T-helper 2 cell treated with Interferon-gamma antibody and Interleukin-4, amounts not matched to agents 5 μg/mL and 100 μg/mL, for 36 hours (primary cell): ENCODE data around the gene EYS.

ENCODE experiments used
- DNase-seq: peaks from one replicate; pipeline ENCODE4 v3.0.0; 2021; ENCODE audit warnings: low spot score
- H3K27ac Mint-ChIP-seq: one replicate; pipeline ENCODE4 v1.8.0; 2021; ENCODE audit warnings: mild to moderate bottlenecking, mixed read lengths
- H3K27me3 Mint-ChIP-seq: one replicate; pipeline ENCODE4 v1.8.0; 2021; ENCODE audit warnings: low read depth, mixed read lengths
- H3K36me3 Mint-ChIP-seq: one replicate; pipeline ENCODE4 v1.8.0; 2021; ENCODE audit warnings: low read depth, mixed read lengths
- H3K4me1 Mint-ChIP-seq: one replicate; pipeline ENCODE4 v1.8.0; 2021; ENCODE audit warnings: low read depth, mixed read lengths
- H3K4me3 Mint-ChIP-seq: one replicate; pipeline ENCODE4 v1.8.0; 2022; ENCODE audit warnings: mild to moderate bottlenecking, moderate library complexity, mixed read lengths
- H3K9me3 Mint-ChIP-seq: one replicate; pipeline ENCODE4 v1.8.0; 2021; ENCODE audit warnings: mixed read lengths

The EYS gene

GRCh38 chr6:65199121-65199520, 507.9 kb downstream of the EYS start:
- Mint-ChIP-seq H3K9me3 (peaks cover 26% of the 10 kb centered on the region), H3K4me3 (no peak overlapping the region), H3K27ac (no peak overlapping the region), H3K36me3 (no peaks in the 10 kb centered on the region), H3K4me1 (no peaks in the 10 kb centered on the region), H3K27me3 (no peaks in the 10 kb centered on the region)
- no peak for DNase-seq

- Mint-ChIP-seq H3K4me3 (no peak overlapping the region), H3K27me3 (no peaks in the 10 kb centered on the region)
Measured at GRCh38 chr6:65191471-65191870, 515.6 kb downstream of the EYS start.

GRCh38 chr6:65189236-65189881, 517.7 kb downstream of the EYS start:
- Mint-ChIP-seq H3K27me3 (no peaks in the 10 kb centered on the region), H3K27ac (no peak overlapping the region), H3K36me3 (no peaks in the 10 kb centered on the region), H3K4me3 (no peak overlapping the region), H3K9me3 (peaks cover 17% of the 10 kb centered on the region), H3K4me1 (no peaks in the 10 kb centered on the region)
- DNase-seq, result no peak

More at GRCh38 chr6:65191471-65191870, 515.6 kb downstream of the EYS start:
- DNase-seq, result no peak
- no peaks in the 10 kb centered on the region for H3K36me3 Mint-ChIP-seq
- H3K4me1 Mint-ChIP-seq, result no peaks in the 10 kb centered on the region
- H3K9me3 Mint-ChIP-seq, result peaks cover 13% of the 10 kb centered on the region
- no peak overlapping the region for H3K27ac Mint-ChIP-seq

- no peaks in the 10 kb centered on the region for H3K27me3 Mint-ChIP-seq
- H3K4me3 Mint-ChIP-seq, result no peak overlapping the region
- H3K9me3 Mint-ChIP-seq, result peaks cover 19% of the 10 kb centered on the region
- H3K36me3 Mint-ChIP-seq, result no peaks in the 10 kb centered on the region
- H3K4me1 Mint-ChIP-seq, result no peaks in the 10 kb centered on the region
- no peak overlapping the region for H3K27ac Mint-ChIP-seq
- DNase-seq, result no peak
Measured at GRCh38 chr6:65186826-65187225, 520.2 kb downstream of the EYS start.

- H3K27ac Mint-ChIP-seq, result no peak overlapping the region
- no peaks in the 10 kb centered on the region for H3K36me3 Mint-ChIP-seq
- no peak overlapping the region for H3K4me3 Mint-ChIP-seq
- DNase-seq, result no peak
- no peaks in the 10 kb centered on the region for H3K27me3 Mint-ChIP-seq
- peaks cover 16% of the 10 kb centered on the region for H3K9me3 Mint-ChIP-seq
- no peaks in the 10 kb centered on the region for H3K4me1 Mint-ChIP-seq
Measured at GRCh38 chr6:65182681-65183080, 524.3 kb downstream of the EYS start.

- H3K27me3 Mint-ChIP-seq, result no peaks in the 10 kb centered on the region
- H3K27ac Mint-ChIP-seq, result no peak overlapping the region
- no peaks in the 10 kb centered on the region for H3K4me1 Mint-ChIP-seq
- no peaks in the 10 kb centered on the region for H3K36me3 Mint-ChIP-seq
- no peak overlapping the region for H3K4me3 Mint-ChIP-seq
- H3K9me3 Mint-ChIP-seq, result peaks cover 19% of the 10 kb centered on the region
- DNase-seq, result no peak
Measured at GRCh38 chr6:65170273-65170672, 536.8 kb downstream of the EYS start.

GRCh38 chr6:65161661-65162060, 545.4 kb downstream of the EYS start:
- no peaks in the 10 kb centered on the region for H3K4me1 Mint-ChIP-seq
- H3K27ac Mint-ChIP-seq, result no peak overlapping the region
- no peaks in the 10 kb centered on the region for H3K27me3 Mint-ChIP-seq
- DNase-seq, result no peak
- peaks cover 33% of the 10 kb centered on the region for H3K9me3 Mint-ChIP-seq
- no peaks in the 10 kb centered on the region for H3K36me3 Mint-ChIP-seq
- H3K4me3 Mint-ChIP-seq, result no peak overlapping the region

GRCh38 chr6:65157025-65157424, 550.0 kb downstream of the EYS start:
- Mint-ChIP-seq H3K36me3 (no peaks in the 10 kb centered on the region), H3K4me1 (no peaks in the 10 kb centered on the region), H3K27ac (no peak overlapping the region), H3K9me3 (peaks cover 33% of the 10 kb centered on the region), H3K4me3 (no peak overlapping the region), H3K27me3 (no peaks in the 10 kb centered on the region)
- DNase-seq, result no peak

GRCh38 chr6:65155083-65155482, 551.9 kb downstream of the EYS start:
- H3K9me3 Mint-ChIP-seq, result peaks cover 37% of the 10 kb centered on the region
- no peak overlapping the region for H3K4me3 Mint-ChIP-seq
- no peak for DNase-seq
- H3K4me1 Mint-ChIP-seq, result no peaks in the 10 kb centered on the region
- no peak overlapping the region for H3K27ac Mint-ChIP-seq
- no peaks in the 10 kb centered on the region for H3K27me3 Mint-ChIP-seq
- no peaks in the 10 kb centered on the region for H3K36me3 Mint-ChIP-seq

- Mint-ChIP-seq H3K9me3 (peaks cover 21% of the 10 kb centered on the region), H3K27ac (no peak overlapping the region), H3K4me1 (no peaks in the 10 kb centered on the region), H3K4me3 (no peak overlapping the region), H3K36me3 (no peaks in the 10 kb centered on the region), H3K27me3 (no peaks in the 10 kb centered on the region)
- no peak for DNase-seq
Measured at GRCh38 chr6:65149841-65150240, 557.2 kb downstream of the EYS start.

GRCh38 chr6:65148839-65149238, 558.2 kb downstream of the EYS start:
- H3K27ac Mint-ChIP-seq, result no peak overlapping the region
- DNase-seq, result no peak
- H3K27me3 Mint-ChIP-seq, result no peaks in the 10 kb centered on the region
- H3K4me1 Mint-ChIP-seq, result no peaks in the 10 kb centered on the region
- H3K36me3 Mint-ChIP-seq, result no peaks in the 10 kb centered on the region
- H3K4me3 Mint-ChIP-seq, result no peak overlapping the region
- H3K9me3 Mint-ChIP-seq, result peaks cover 26% of the 10 kb centered on the region

GRCh38 chr6:65135567-65135966, 571.5 kb downstream of the EYS start:
- Mint-ChIP-seq H3K27me3 (no peaks in the 10 kb centered on the region), H3K9me3 (peaks cover 67% of the 10 kb centered on the region), H3K4me1 (no peaks in the 10 kb centered on the region), H3K36me3 (no peaks in the 10 kb centered on the region), H3K4me3 (no peak overlapping the region), H3K27ac (no peak overlapping the region)
- no peak for DNase-seq

GRCh38 chr6:65126667-65127066, 580.4 kb downstream of the EYS start:
- Mint-ChIP-seq H3K9me3 (peaks cover 37% of the 10 kb centered on the region), H3K36me3 (no peaks in the 10 kb centered on the region), H3K27me3 (no peaks in the 10 kb centered on the region), H3K27ac (no peak overlapping the region), H3K4me3 (no peak overlapping the region), H3K4me1 (no peaks in the 10 kb centered on the region)
- no peak for DNase-seq

GRCh38 chr6:65123521-65123920, 583.5 kb downstream of the EYS start:
- Mint-ChIP-seq H3K36me3 (no peaks in the 10 kb centered on the region), H3K27me3 (no peaks in the 10 kb centered on the region), H3K4me1 (no peaks in the 10 kb centered on the region), H3K4me3 (no peak overlapping the region), H3K9me3 (peaks cover 28% of the 10 kb centered on the region), H3K27ac (no peak overlapping the region)
- DNase-seq, result no peak

- no peaks in the 10 kb centered on the region for H3K4me1 Mint-ChIP-seq
- no peak overlapping the region for H3K27ac Mint-ChIP-seq
- H3K4me3 Mint-ChIP-seq, result no peak overlapping the region
- no peaks in the 10 kb centered on the region for H3K27me3 Mint-ChIP-seq
- no peak for DNase-seq
- peaks cover 44% of the 10 kb centered on the region for H3K9me3 Mint-ChIP-seq
- no peaks in the 10 kb centered on the region for H3K36me3 Mint-ChIP-seq
Measured at GRCh38 chr6:65117817-65118409, 589.1 kb downstream of the EYS start.
